ENCODE measurements around the gene CALN1. TPM values are rescaled to one million over a fixed set of nuclear protein-coding genes. Genes with fewer than 3 reads are reported as not detected.

The CALN1 gene
- polyA plus RNA-seq, 1 donor from 2014 or later, result 7.8 TPM

DNA sequence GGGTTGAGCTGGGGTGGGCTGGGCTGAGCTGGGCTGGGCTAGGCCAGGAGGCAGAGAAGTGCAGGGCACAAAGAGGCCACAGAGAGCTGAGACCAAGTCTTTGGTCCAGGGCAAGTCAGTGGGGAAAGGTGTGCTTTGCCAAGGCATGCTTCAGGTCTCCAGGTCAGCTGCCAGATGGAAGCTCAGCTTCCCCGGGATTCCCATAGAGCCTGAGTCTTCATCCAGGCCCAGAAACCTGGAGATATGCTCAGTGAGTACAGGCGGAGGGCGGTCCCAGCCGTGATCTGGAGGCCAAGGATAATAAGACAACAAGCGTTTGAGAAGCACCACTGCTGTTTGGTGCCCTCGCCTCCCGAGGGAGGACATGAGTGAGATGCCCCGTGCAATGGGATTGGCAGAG, 4.7 kb upstream of the CALN1 start:
- H3F3A ChIP-seq (ENCODE audit: insufficient read depth, low read length, poor library complexity, severe bottlenecking), result no peaks in the 10 kb centered on the region
- no peaks in the 10 kb centered on the region for H3K79me2 ChIP-seq (replicated peaks; ENCODE audit: insufficient read depth, low read length)
- H3K27ac ChIP-seq (ENCODE audit: low read length), result no peak overlapping the region
- H3K27me3 ChIP-seq (ENCODE audit: insufficient read depth, low read depth, low read length), result no peaks in the 10 kb centered on the region
- H3K9me2 ChIP-seq (ENCODE audit: insufficient read depth, low read length), result no peaks in the 10 kb centered on the region
- H4K20me1 ChIP-seq (ENCODE audit: insufficient read depth), result no peaks in the 10 kb centered on the region
- no peak overlapping the region for H3K9ac ChIP-seq (ENCODE audit: low read length)
- H3K36me3 ChIP-seq (ENCODE audit: insufficient read depth, low read length), result no peaks in the 10 kb centered on the region
- H3K9me3 ChIP-seq (ENCODE audit: low read length), result no peaks in the 10 kb centered on the region
- H3K4me2 ChIP-seq (ENCODE audit: low read length), result no peak overlapping the region
- H2AFZ ChIP-seq (ENCODE audit: low read depth, low read length), result no peak overlapping the region
- H3K4me3 ChIP-seq (ENCODE audit: low read length), result no peak overlapping the region
- TF ChIP-seq RAD21 (conservative IDR thresholded peaks at IDR 0.05), result no peak
- TF ChIP-seq POLR2AphosphoS5 (IDR thresholded peaks at IDR 0.05), result no peak
- no peak for TF ChIP-seq REST (IDR thresholded peaks at IDR 0.05; ENCODE audit: borderline replicate concordance)
- TF ChIP-seq SMC3 (conservative IDR thresholded peaks at IDR 0.05; ENCODE audit: poor library complexity), result no peak
- no peak for TF ChIP-seq EP300 (conservative IDR thresholded peaks at IDR 0.05; ENCODE audit: poor library complexity, severe bottlenecking)
- TF ChIP-seq EZH2 (IDR thresholded peaks at IDR 0.05; ENCODE audit: borderline replicate concordance, insufficient read depth, low read length, poor library complexity, severe bottlenecking), result no peak

- H3K27ac ChIP-seq (ENCODE audit: low read length), result no peak overlapping the region
- H3K9ac ChIP-seq (ENCODE audit: low read length), result no peak overlapping the region
- H3K36me3 ChIP-seq (ENCODE audit: insufficient read depth, low read length), result no peaks in the 10 kb centered on the region
- no peak overlapping the region for H2AFZ ChIP-seq (ENCODE audit: low read depth, low read length)
- no peak for TF ChIP-seq EZH2 (IDR thresholded peaks at IDR 0.05; ENCODE audit: borderline replicate concordance, insufficient read depth, low read length, poor library complexity, severe bottlenecking)
- TF ChIP-seq, protein P1, sequence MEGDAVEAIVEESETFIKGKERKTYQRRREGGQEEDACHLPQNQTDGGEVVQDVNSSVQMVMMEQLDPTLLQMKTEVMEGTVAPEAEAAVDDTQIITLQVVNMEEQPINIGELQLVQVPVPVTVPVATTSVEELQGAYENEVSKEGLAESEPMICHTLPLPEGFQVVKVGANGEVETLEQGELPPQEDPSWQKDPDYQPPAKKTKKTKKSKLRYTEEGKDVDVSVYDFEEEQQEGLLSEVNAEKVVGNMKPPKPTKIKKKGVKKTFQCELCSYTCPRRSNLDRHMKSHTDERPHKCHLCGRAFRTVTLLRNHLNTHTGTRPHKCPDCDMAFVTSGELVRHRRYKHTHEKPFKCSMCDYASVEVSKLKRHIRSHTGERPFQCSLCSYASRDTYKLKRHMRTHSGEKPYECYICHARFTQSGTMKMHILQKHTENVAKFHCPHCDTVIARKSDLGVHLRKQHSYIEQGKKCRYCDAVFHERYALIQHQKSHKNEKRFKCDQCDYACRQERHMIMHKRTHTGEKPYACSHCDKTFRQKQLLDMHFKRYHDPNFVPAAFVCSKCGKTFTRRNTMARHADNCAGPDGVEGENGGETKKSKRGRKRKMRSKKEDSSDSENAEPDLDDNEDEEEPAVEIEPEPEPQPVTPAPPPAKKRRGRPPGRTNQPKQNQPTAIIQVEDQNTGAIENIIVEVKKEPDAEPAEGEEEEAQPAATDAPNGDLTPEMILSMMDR (IDR thresholded peaks at IDR 0.05; ENCODE audit: poor library complexity, severe bottlenecking), result no peak
- no peak for TF ChIP-seq POLR2AphosphoS5 (IDR thresholded peaks at IDR 0.05)
- TF ChIP-seq SMC3 (conservative IDR thresholded peaks at IDR 0.05; ENCODE audit: poor library complexity), result no peak
- no peak for TF ChIP-seq RAD21 (conservative IDR thresholded peaks at IDR 0.05)
- TF ChIP-seq EP300 (conservative IDR thresholded peaks at IDR 0.05; ENCODE audit: poor library complexity, severe bottlenecking), result no peak
- no peak for TF ChIP-seq TAF1 (IDR thresholded peaks at IDR 0.05; ENCODE audit: low read depth)
- no peak for TF ChIP-seq MXI1 (conservative IDR thresholded peaks at IDR 0.05; ENCODE audit: poor library complexity, severe bottlenecking)
- TF ChIP-seq REST (IDR thresholded peaks at IDR 0.05; ENCODE audit: borderline replicate concordance), result no peak
- H3K9me2 ChIP-seq (ENCODE audit: insufficient read depth, low read length), result no peaks in the 10 kb centered on the region
- no peaks in the 10 kb centered on the region for H3K79me2 ChIP-seq (replicated peaks; ENCODE audit: insufficient read depth, low read length)
- no peaks in the 10 kb centered on the region for H3F3A ChIP-seq (ENCODE audit: insufficient read depth, low read length, poor library complexity, severe bottlenecking)
- H4K20me1 ChIP-seq (ENCODE audit: insufficient read depth), result no peaks in the 10 kb centered on the region
- H3K4me2 ChIP-seq (ENCODE audit: low read length), result no peak overlapping the region
- H3K27me3 ChIP-seq (ENCODE audit: insufficient read depth, low read depth, low read length), result no peaks in the 10 kb centered on the region
- no peaks in the 10 kb centered on the region for H3K9me3 ChIP-seq (ENCODE audit: low read length)
- H3K4me3 ChIP-seq (ENCODE audit: low read length), result no peak overlapping the region
These were observed 3.4 kb upstream of the CALN1 start for GRCh38 chr7:72415586-72415985.

Data from neural cell (in vitro differentiated cells).